HAP-1 (cell line): ENCODE results near the gene APOBEC3G.

Experiments used
- DNase-seq, 2 experiments: peaks; one replicate each; pipeline ENCODE4 v3.0.0-alpha.2; 2016 to 2020; ENCODE audit warnings: low spot score in 2 of 2
- H3K27me3 ChIP-seq: fragments of 250-450 bp; sonication (Bioruptor Pico); 2 replicates; pipeline ENCODE4 v1.5.1; 2020; ENCODE audit warnings: low read depth, mild to moderate bottlenecking, moderate library complexity
- H3K36me3 ChIP-seq: fragments of 250-450 bp; sonication (Bioruptor Pico); replicated peaks from 2 replicates; pipeline ENCODE4 v1.5.1; 2020; ENCODE audit warnings: mild to moderate bottlenecking
- H3K4me1 ChIP-seq: fragments of 250-450 bp; sonication (Bioruptor Pico); 2 replicates; pipeline ENCODE4 v1.5.1; 2020; ENCODE audit warnings: mild to moderate bottlenecking
- H3K4me3 ChIP-seq: fragments of 250-450 bp; sonication (Bioruptor Pico); 2 replicates; pipeline ENCODE4 v1.5.1; 2020; ENCODE audit warnings: mild to moderate bottlenecking, moderate library complexity
- H3K9me3 ChIP-seq: fragments of 250-450 bp; sonication (Bioruptor Pico); 2 replicates; pipeline ENCODE4 v1.5.1; 2020; ENCODE audit warnings: mild to moderate bottlenecking, moderate library complexity
- in situ Hi-C: fragments of 300-500 bp; cut with MboI; formaldehyde crosslinking; loops from 3 replicates; pipeline ENCODE4 v1.14.3; 2020; ENCODE audit warnings: low sequenced_read_pairs, inconsistent platforms, mixed read lengths

Gene APOBEC3G

GRCh38 chr22:39130152-39130704 lies 53.2 kb downstream of the APOBEC3G start:
- Histone ChIP-seq H3K4me1 (no peaks in the 10 kb centered on the region), H3K9me3 (no peaks in the 10 kb centered on the region), H3K4me3 (no peak overlapping the region), H3K27me3 (no peaks in the 10 kb centered on the region), H3K36me3 (no peaks in the 10 kb centered on the region)
- in situ Hi-C loops, result no loop called here
- DNase-seq, result no peak

- no peak for DNase-seq
- H3K4me3 ChIP-seq, result no peak overlapping the region
- no peaks in the 10 kb centered on the region for H3K4me1 ChIP-seq
- no peaks in the 10 kb centered on the region for H3K27me3 ChIP-seq
- no peaks in the 10 kb centered on the region for H3K36me3 ChIP-seq
- no peaks in the 10 kb centered on the region for H3K9me3 ChIP-seq
- in situ Hi-C loops, result no loop called here
Observed at GRCh38 chr22:39130892-39131855, 54.1 kb downstream of the APOBEC3G start.

- in situ Hi-C loops, result no loop called here
- H3K4me1 ChIP-seq, result no peaks in the 10 kb centered on the region
- no peak for DNase-seq
- H3K4me3 ChIP-seq, result no peak overlapping the region
- H3K36me3 ChIP-seq, result no peaks in the 10 kb centered on the region
- no peaks in the 10 kb centered on the region for H3K9me3 ChIP-seq
- no peaks in the 10 kb centered on the region for H3K27me3 ChIP-seq
Observed at GRCh38 chr22:39132281-39132680, 55.2 kb downstream of the APOBEC3G start.

DNA sequence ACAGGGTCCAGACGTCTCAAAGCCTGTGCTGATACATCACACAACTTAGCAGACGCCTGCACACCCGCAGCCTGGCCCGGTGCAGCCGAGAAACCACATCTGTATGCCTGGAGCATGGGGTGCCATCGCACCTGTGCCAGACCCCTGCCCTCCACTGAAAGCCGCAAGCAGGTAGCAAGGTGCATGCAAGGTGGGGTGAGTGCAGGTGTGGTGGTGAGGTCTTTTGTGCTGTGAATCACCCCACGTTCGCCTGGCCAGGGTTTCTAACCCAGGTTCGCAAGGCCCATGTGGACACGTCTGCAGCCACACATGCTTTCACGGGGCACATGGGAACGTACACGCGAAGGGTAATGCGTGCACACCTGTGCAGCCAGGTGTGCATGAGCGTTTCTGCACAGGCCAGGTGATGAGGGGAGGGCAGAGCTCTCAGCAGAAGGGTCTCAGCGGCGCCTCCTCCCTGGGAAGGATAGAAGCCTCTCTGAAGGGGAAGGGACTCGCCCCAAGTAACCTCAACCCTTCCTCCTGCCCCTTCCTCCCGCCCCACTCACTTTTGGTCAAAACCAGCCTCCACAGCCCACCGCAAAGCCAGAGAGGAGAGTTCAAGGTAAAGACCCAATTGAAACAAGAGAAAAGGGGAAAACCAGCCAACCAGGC lies 55.9 kb downstream of the APOBEC3G start:
- no peak for DNase-seq
- H3K4me1 ChIP-seq, result no peaks in the 10 kb centered on the region
- in situ Hi-C loops, result no loop called here
- no peaks in the 10 kb centered on the region for H3K27me3 ChIP-seq
- H3K36me3 ChIP-seq, result no peaks in the 10 kb centered on the region
- H3K4me3 ChIP-seq, result no peak overlapping the region
- H3K9me3 ChIP-seq, result no peaks in the 10 kb centered on the region

DNA sequence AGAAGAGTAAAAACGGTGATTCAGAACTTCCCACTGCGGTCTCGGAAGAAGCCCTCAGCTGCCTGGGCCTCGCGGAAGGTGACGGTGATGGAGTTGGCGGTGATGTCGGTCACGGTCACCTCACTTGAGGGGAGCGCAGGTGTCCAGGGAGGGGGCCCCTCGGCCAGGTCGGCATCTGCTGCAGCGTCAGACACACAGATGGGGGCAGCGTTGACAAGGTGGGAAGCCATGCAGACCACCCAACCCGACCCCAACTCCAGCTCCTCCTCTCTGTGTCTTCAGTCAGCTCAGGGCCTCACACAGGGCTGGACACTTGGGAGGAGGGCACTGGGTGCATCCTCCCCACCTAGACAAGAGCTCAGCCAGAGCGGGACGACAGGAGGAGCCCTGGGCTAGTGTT lies 56.8 kb downstream of the APOBEC3G start:
- in situ Hi-C loops, result no loop called here
- no peak for DNase-seq
- H3K36me3 ChIP-seq, result no peaks in the 10 kb centered on the region
- H3K27me3 ChIP-seq, result no peaks in the 10 kb centered on the region
- H3K4me3 ChIP-seq, result no peak overlapping the region
- no peaks in the 10 kb centered on the region for H3K9me3 ChIP-seq
- H3K4me1 ChIP-seq, result no peaks in the 10 kb centered on the region

DNA sequence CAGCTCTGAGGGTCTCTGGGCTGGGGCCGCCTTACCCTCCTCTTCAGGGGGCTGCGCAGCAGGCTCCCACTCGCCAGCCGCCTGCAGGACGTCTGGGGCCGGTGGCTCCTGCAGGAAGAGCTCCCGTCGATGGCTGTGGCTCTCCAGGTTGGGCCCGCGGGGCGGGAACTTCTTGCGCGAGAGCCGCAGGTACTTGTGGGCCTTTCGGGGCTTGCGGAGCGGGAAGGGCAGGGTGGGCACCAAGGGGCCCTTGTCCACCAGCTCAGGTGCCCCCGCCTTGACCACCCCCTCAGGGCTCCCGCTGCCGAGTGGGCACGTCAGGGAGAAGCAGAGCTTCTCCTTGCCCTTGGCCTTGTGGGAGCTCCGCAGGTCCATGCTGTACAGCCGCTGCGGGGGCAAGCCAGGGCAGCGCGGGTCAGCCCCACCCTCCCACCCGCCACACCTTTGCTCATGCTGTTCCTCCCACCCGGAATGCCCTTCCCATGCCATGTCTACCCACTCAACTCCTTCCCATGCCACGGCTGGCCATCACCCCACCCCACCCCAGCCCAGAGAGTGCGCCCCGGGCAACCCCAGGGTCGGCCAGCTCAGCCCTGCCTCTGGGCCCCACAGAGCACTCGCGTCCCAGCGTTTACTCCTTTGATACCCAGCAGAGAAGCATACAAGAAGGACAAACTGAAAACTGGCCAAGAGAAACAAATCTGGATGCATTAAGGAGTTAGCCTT lies 57.5 kb downstream of the APOBEC3G start:
- in situ Hi-C loops, result no loop called here

GRCh38 chr22:39135092-39135896 lies 58.2 kb downstream of the APOBEC3G start:
- H3K9me3 ChIP-seq, result no peaks in the 10 kb centered on the region
- in situ Hi-C loops, result no loop called here
- H3K36me3 ChIP-seq, result no peaks in the 10 kb centered on the region
- no peak overlapping the region for H3K4me3 ChIP-seq
- no peaks in the 10 kb centered on the region for H3K27me3 ChIP-seq
- H3K4me1 ChIP-seq, result no peaks in the 10 kb centered on the region
- peak; percentile 23 to 77 for DNase-seq

More for the DNA sequence above, 57.5 kb downstream of the APOBEC3G start:
- no peaks in the 10 kb centered on the region for H3K9me3 ChIP-seq
- no peak for DNase-seq
- H3K27me3 ChIP-seq, result no peaks in the 10 kb centered on the region
- H3K36me3 ChIP-seq, result no peaks in the 10 kb centered on the region
- H3K4me1 ChIP-seq, result no peaks in the 10 kb centered on the region
- no peak overlapping the region for H3K4me3 ChIP-seq

GRCh38 chr22:39136317-39136716 lies 59.2 kb downstream of the APOBEC3G start:
- Histone ChIP-seq H3K27me3 (no peaks in the 10 kb centered on the region), H3K9me3 (no peaks in the 10 kb centered on the region), H3K4me1 (no peaks in the 10 kb centered on the region), H3K4me3 (no peak overlapping the region), H3K36me3 (no peaks in the 10 kb centered on the region)
- in situ Hi-C loops, result no loop called here
- no peak for DNase-seq
